Sciatic nerve (tissue), 2 donors: ENCODE results near the gene CADPS. TPM values are rescaled to one million over a fixed set of nuclear protein-coding genes. Genes with fewer than 3 reads are reported as not detected.
"Not testable (repeated sequence)": the region's sequence is repeated elsewhere in the genome, so short reads cannot be mapped to it uniquely, and the experiment has no call there.

ENCODE experiments used
- ATAC-seq: fragments of 200-7000 bp; cut with Tn5 transposase; one replicate; pipeline ENCODE4 v1.9.1; 2020; ENCODE audit warnings: mild to moderate bottlenecking, moderate library complexity
- DNase-seq: peaks from one replicate; pipeline ENCODE4 v3.0.0-alpha.2; 2020; ENCODE audit warnings: low spot score
- intact Hi-C: fragments of 100-400 bp; cut with DNase I; formaldehyde crosslinking; loops from one replicate; pipeline ENCODE4 v1.14.2; 2022
- total RNA-seq: library from RNA; stranded (reverse); fragmentation: NEBNext Ultra II Directional; extraction: Animal tissue kit (Norgen Biotek cat#: 25700); gene quantifications from one replicate; pipeline ENCODE4 v1.2.1, GENCODE V29; 2021
- donor health status: DM: no; HTN: no; CAD: no.
- donor health status: DM: no; HTN: no; CAD: no.

CADPS gene
- total RNA-seq, 1 donor from 2014 or later, result 1.1 TPM

DNA sequence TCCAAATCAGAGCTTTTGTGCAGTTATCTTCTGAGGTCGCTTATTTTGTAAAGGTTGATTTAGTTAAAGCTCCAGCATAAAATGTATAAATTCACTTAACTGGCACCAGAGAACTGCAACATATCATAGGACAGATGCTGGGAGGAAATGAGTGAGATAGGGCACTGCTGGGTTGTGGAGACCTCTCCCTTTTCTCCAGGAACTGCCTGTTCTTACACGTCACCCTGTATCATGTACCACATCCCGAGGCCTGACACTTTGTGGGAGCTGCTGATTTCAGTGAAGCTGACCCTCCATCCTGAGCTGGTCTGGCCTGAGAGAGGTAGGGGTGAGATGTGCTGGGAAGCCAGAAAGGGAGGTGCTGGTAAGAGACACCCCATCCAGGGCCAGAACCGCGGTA, 288.0 kb downstream of the CADPS start:
- ATAC-seq (no peak), DNase-seq (no peak)
- intact Hi-C loops, result no loop called here

GRCh38 chr3:62586356-62586755, 288.9 kb downstream of the CADPS start:
- DNase-seq (no peak), ATAC-seq (no peak)
- intact Hi-C loops, result no loop called here

DNA sequence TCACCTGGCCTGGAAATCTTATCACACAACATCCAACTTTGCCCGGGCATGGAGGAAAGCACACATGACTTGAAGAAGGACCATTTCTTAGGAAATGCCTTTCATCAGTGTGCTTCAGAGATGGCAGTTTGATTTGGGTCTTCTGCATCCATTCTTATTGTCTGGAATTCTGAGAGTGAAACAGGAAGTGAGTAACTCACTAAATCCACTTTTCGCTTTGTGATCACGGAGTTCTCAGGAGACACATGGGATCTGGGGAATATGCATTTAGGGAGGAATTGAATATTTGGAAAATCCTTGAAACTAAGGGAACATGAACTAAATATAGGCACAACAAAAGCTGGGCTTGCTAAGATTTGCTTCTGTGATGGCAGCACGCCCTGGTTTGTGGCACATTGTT, 289.4 kb downstream of the CADPS start:
- DNase-seq (no peak), ATAC-seq (no peak)
- intact Hi-C loops, result no loop called here

- ATAC-seq (no peak), DNase-seq (no peak)
- intact Hi-C loops, result no loop called here
These were observed 290.6 kb downstream of the CADPS start for GRCh38 chr3:62584636-62585035.

DNA sequence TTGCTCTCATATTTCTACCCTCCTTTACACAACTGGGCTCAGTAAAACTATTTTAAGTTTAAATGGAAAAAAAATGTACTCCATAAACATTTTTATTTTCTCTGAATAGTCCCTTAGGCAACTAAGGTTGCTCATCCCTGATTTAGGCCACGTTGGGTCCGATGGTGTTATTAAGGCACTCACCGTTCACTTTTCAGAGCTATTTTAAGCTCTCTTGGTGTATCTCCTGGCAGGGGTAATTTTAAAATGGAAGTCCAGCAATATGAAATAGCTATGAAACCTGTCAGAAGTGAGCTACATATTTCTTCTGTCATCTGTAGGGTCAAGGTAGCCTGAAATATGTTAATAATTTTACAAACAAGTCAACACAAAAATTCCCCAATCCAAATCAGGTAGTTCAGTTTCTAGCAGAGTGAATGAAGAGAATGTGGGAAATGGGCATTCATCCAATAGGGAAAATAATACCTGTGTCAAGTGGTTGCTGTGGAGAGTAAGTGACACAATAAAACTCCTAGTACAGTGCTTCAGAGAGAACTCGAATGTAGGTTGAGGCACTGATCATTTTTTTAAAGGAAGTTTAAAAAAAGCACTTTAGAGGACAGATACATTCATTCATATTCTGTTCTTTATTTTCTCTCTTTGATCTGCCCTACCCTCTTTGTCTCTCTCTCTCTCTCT, 292.6 kb downstream of the CADPS start:
- no peak for DNase-seq
- ATAC-seq, result no peak
- intact Hi-C loops, result no loop called here

DNA sequence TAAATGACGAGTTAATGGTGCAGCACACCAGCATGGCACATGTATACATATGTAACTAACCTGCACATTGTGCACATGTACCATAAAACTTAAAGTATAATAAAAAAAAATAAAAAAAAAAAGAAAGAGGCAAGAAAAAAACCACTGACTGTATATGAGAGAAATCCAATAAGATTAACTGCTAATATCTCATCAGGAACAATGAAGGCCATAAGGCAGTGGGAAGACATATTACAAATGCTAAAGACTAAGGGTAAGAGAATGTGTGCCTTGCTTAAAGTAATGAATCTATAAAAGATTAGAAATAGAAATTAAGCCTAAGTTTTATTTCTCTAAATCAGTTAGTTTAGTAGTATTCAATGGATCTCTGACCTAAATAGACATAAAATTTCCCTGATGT, 294.7 kb downstream of the CADPS start:
- intact Hi-C loops, DNase-seq, ATAC-seq: not testable (repeated sequence)

- ATAC-seq (no peak), DNase-seq (no peak)
- intact Hi-C loops, result no loop called here
These were observed 298.1 kb downstream of the CADPS start for GRCh38 chr3:62577153-62577552.

GRCh38 chr3:62574266-62574898, 300.8 kb downstream of the CADPS start:
- intact Hi-C loops, result no loop called here
- DNase-seq (no peak), ATAC-seq (no peak)

DNA sequence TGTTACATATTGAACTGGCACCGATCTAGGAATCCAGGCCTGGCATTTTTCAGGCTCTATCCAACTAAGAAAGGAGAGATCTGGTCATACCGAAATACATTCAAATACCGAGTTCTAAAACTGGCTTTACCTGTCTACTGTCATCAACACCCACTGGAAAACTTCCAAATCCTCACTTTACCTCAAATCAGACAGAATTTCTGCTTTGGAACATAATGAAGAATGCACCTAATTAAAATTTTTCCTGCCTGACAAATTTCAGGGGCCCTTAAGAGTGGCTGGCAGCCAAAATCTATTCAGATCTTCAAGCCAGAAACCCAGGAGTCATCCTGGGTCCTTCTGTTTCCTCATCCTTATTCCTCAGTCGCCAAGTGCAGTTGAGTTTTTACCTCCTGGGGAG, 303.3 kb downstream of the CADPS start:
- intact Hi-C loops, result no loop called here
- ATAC-seq, result no peak

GRCh38 chr3:62570888-62571287, 304.3 kb downstream of the CADPS start:
- DNase-seq, result no peak
- no peak for ATAC-seq
- intact Hi-C loops, result no loop called here

More for the DNA sequence above, 303.3 kb downstream of the CADPS start:
- no peak for DNase-seq

DNA sequence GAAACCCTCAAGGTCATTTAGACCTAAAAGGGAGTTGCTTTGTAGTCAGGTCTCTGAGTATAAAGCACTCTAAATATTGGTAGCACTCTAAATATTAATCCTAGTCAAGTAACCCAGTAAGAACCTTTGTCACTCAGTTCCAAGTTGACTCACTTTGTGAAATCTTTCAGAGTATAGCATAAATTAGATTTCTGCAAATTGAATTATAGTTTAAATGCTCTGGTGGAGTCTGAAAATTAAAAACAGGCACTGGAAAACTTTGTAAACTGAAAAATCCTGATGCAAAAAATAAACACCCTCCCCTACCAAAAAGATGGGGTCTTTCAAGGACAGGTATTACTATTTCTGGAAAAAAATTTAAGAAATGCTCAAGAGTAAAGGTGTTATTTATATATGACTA, 305.6 kb downstream of the CADPS start:
- intact Hi-C loops, result no loop called here
- DNase-seq, result no peak
- no peak for ATAC-seq

DNA sequence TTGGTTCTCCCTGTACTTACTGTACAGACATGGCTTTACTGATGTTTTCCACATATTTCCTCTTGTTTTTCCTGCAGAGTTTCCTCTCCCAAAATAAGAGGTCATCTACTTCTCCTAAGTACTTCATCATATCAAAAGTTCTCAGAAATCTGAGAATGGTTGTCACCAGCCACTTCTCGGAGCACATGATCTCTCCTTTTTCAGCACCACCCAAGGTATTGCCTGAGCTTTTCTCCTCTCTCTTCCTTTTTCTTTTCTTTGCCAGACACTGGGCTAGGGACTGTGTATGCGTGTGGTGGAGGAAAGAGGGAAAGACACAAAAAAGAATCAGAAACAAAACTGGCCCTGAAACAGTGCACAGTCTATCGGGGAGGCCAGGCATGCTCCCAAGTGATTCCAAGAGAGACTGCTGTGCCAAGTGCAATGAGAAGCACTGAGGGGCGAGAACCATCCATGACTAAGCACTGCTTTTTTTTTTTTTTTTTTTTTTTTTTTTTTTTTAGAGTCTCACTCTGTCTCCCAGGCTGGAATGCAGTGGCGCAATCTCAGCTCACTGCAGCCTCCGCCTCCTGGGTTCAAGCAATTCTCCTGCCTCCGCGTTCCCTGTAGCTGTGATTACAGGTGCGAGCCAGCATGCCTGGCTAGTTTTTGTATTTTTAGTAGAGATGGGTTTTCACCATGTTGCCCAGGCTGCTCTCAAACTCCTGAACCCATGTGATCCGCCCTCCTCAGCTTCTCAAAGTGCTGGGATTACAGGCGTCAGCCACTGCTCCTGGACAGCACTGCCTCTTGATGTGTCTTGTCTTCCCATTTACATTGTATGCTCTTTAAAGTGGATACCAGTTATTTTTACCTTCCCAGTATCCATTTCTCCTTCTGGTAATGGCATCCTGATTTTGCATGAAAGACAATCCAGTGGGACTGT, 307.9 kb downstream of the CADPS start:
- DNase-seq (no peak), ATAC-seq (peak; percentile 81)
- intact Hi-C loops, result no loop called here

- no peak for DNase-seq
- no peak for ATAC-seq
- intact Hi-C loops, result no loop called here
These were observed 309.1 kb downstream of the CADPS start for GRCh38 chr3:62566022-62566557.

- DNase-seq (no peak), ATAC-seq (no peak)
- intact Hi-C loops, result no loop called here
These were observed 312.6 kb downstream of the CADPS start for GRCh38 chr3:62562596-62562995.

- ATAC-seq, result no peak
These were observed 313.2 kb downstream of the CADPS start for GRCh38 chr3:62562017-62562416.

DNA sequence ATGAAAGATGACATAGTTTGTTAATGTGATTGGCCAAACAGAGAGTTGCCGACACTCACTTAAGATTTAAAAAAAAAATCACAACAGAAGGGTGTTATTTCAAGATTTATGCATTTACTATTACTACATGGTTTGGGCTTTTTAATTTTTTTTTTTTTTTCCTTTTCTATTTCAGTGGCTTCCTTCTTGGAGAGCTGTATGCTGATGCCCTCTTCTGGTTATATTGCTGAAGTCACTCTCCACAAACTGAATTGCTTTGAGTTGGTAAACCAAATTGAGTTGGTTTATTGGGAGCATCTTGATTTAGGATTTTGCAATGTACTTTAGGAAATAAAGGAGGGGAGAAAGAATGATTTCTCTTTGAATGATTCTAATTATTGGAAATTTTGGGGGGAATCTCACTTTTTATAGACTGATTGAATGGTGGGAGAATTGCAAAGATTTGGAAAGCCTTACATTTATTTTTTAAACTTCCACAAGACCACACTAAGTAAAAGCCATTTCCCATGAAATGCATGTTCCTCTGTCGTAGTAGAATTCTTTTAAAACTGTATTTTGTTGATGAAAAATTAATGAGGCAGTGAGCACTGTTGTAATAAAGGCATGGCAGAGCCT, 315.3 kb downstream of the CADPS start:
- ATAC-seq, result no peak
- DNase-seq, result no peak
- intact Hi-C loops, result loop anchor here (10.0 kb wide), 1 partner anchor 225 kb away; no protein-coding TSS in a partner anchor

More at GRCh38 chr3:62562017-62562416, 313.2 kb downstream of the CADPS start:
- intact Hi-C loops, result no loop called here
- DNase-seq, result no peak

GRCh38 chr3:62558549-62559112, 316.6 kb downstream of the CADPS start:
- no peak for ATAC-seq
- intact Hi-C loops, result loop anchor here (10.0 kb wide), 1 partner anchor 224 kb away; no protein-coding TSS in a partner anchor

DNA sequence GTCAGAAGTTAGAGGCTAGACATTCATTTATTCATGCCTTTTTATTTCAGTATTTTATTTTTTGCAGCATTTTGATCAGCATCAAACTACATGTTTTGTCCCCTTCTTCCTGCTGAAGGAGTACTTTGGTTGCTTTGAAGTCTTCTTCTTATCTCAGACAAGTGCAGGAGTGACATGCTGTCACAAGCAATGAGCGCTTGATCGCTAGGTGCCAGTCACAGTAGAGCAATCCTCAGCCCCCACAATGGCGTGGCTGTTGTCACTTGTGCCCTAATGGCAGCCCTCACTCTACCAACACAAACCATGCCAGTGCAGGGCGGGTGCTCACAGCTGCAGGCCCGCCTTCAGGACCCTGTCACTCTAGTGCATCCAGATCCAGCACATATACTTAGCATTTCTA, 317.2 kb downstream of the CADPS start:
- intact Hi-C loops, result loop anchor here (10.0 kb wide), 1 partner anchor 223 kb away; no protein-coding TSS in a partner anchor
- no peak for ATAC-seq
- DNase-seq, result no peak

More at GRCh38 chr3:62558549-62559112, 316.6 kb downstream of the CADPS start:
- no peak for DNase-seq
